K562 (cell line): ENCODE measurements around the gene KRT35. TPM values are rescaled to one million over a fixed set of nuclear protein-coding genes. Genes with fewer than 3 reads are reported as not detected.

Experiments
- ATAC-seq: fragments of 200-7000 bp; cut with Tn5 transposase; 3 replicates; pipeline ENCODE4 v1.9.1; 2020; ENCODE audit warnings: moderate library complexity
- BruUV-seq: library from RNA; stranded (reverse); fragments of 400-500 nt; replicated peaks from 2 replicates; lab custom pipeline; 2021; lab: Mats Ljungman, UMichigan
- CTCF ChIA-PET: fragments of 300-600 bp; formaldehyde crosslinking; extraction: SDS; loops from one replicate; lab custom pipeline; 2021; ENCODE audit warnings: low intra/inter-chr PET ratio; lab: Yijun Ruan, JAX
- POLR2A ChIA-PET: fragments of 300-600, 350-650 bp; sonication (Branson Sonifier 250); formaldehyde crosslinking; extraction: SDS; loops from one replicate; lab custom pipeline; 2021; ENCODE audit warnings: antibody characterized with exemption, inconsistent platforms; lab: Yijun Ruan, JAX
- DNase-seq, 4 experiments: peaks; one replicate each; pipeline versions ENCODE4 v3.0.0 to v3.0.0-alpha.2; 2011 to 2018; ENCODE audit warnings: low spot score in 3 of 4, mixed read lengths in 3 of 4; ENCODE audit errors: extremely low read depth in 1 of 4
- FAIRE-seq: peaks from 2 replicates; lab custom pipeline; 2011; peaks lifted over from hg19 to GRCh38; lab: Jason Lieb, UNC
- H2AFZ ChIP-seq: 2 replicates; pipeline ENCODE4 v1.6.0; 2011; ENCODE audit warnings: low read depth, low read length, control low read depth, inconsistent platforms
- H3K27ac ChIP-seq: fragments of 200-600 bp; 3 replicates; pipeline ENCODE4 v1.8.0; 2011; ENCODE audit warnings: low read depth, mild to moderate bottlenecking, control low read depth, inconsistent platforms, low read length, moderate library complexity, mixed read lengths; ENCODE audit errors: extremely low read depth
- H3K27me3 ChIP-seq, 2 experiments: fragments of 300-600 bp in 1 of 2; 2 replicates in 1 of 2; 3 replicates in 1 of 2; pipeline versions ENCODE4 v1.6.0 to v1.8.0; 2011; ENCODE audit warnings: inconsistent platforms in 2 of 2, low read length in 2 of 2, mild to moderate bottlenecking in 1 of 2, mixed read lengths in 1 of 2, moderate library complexity in 1 of 2; ENCODE audit not compliant: control insufficient read depth in 2 of 2, insufficient read depth in 2 of 2
- H3K36me3 ChIP-seq: fragments of 300-600 bp; 3 replicates; pipeline ENCODE4 v1.8.0; 2011; ENCODE audit warnings: mild to moderate bottlenecking, low read length, inconsistent platforms; ENCODE audit not compliant: control insufficient read depth, insufficient read depth
- H3K4me1 ChIP-seq, 2 experiments: fragments of 200-600 bp in 1 of 2; replicated peaks in 1 of 2; 2 replicates in 1 of 2; 3 replicates in 1 of 2; pipeline versions ENCODE4 v1.5.1 to v1.8.0; 2011; ENCODE audit warnings: inconsistent platforms in 2 of 2, low read length in 2 of 2, mild to moderate bottlenecking in 1 of 2, mixed read lengths in 1 of 2, moderate library complexity in 1 of 2; ENCODE audit not compliant: control insufficient read depth in 2 of 2, insufficient read depth in 2 of 2
- H3K4me2 ChIP-seq: 2 replicates; pipeline ENCODE4 v1.6.1; 2011; ENCODE audit warnings: low read length, control low read depth, inconsistent platforms, mixed read lengths; ENCODE audit not compliant: insufficient read depth
- H3K4me3 ChIP-seq: fragments of 200-600 bp; sonication (generic), shearing (Covaris generic); 2 replicates; pipeline ENCODE4 v1.5.1; 2016; ENCODE audit warnings: control low read depth, inconsistent platforms
- H3K79me2 ChIP-seq: fragments of 200-600 bp; 3 replicates; pipeline ENCODE4 v1.8.0; 2011; ENCODE audit warnings: low read length, inconsistent platforms; ENCODE audit not compliant: control insufficient read depth, insufficient read depth
- H3K9ac ChIP-seq, 2 experiments: 2 replicates each; pipeline versions ENCODE4 v1.6.0 to v1.6.1; 2011; ENCODE audit warnings: low read depth in 2 of 2, low read length in 2 of 2, control low read depth in 1 of 2, inconsistent platforms in 1 of 2, mild to moderate bottlenecking in 1 of 2, mixed read lengths in 1 of 2; ENCODE audit not compliant: insufficient read depth in 1 of 2
- H3K9me1 ChIP-seq: one replicate; pipeline ENCODE4 v1.6.0; 2011; ENCODE audit warnings: inconsistent platforms, mild to moderate bottlenecking, low read length, moderate library complexity; ENCODE audit not compliant: control insufficient read depth, insufficient read depth
- H3K9me3 ChIP-seq: replicated peaks from 2 replicates; pipeline ENCODE4 v1.5.1; 2011; ENCODE audit warnings: low read depth, low read length, inconsistent platforms; ENCODE audit not compliant: control insufficient read depth, insufficient read depth
- H4K20me1 ChIP-seq: replicated peaks from 2 replicates; pipeline ENCODE4 v1.6.1; 2011; ENCODE audit warnings: low read length, inconsistent platforms, mixed read lengths; ENCODE audit not compliant: control insufficient read depth, insufficient read depth
- NFIC ChIP-seq: fragments of 450-650 bp; IDR thresholded peaks from 2 replicates; pipeline ENCODE4 v1.6.1; 2017; ENCODE audit warnings: mild to moderate bottlenecking, inconsistent platforms
- NFIX ChIP-seq: fragments of 250-450 bp; sonication (Bioruptor Pico); IDR thresholded peaks from 2 replicates; pipeline ENCODE4 v1.4.0; 2020; ENCODE audit warnings: low read depth, mild to moderate bottlenecking, moderate library complexity
- WGBS: fragments of 100-300 bp; shearing (Covaris generic); methylation state at CpG from one replicate; pipeline ENCODE4 v1.1.6; 2016; ENCODE audit warnings: low coverage, mixed read lengths; ENCODE audit not compliant: insufficient coverage; ENCODE audit errors: missing lambda C conversion rate; 5-methylcytosine and 5-hydroxymethylcytosine counted together
- in situ Hi-C: fragments of 300-500 bp; cut with MboI; formaldehyde crosslinking; loops from 4 replicates; pipeline ENCODE4 v1.15.0; 2018; ENCODE audit warnings: inconsistent platforms, mixed read lengths
- intact Hi-C: fragments of 100-400 bp; cut with micrococcal nuclease; formaldehyde crosslinking; loops from 2 replicates; pipeline ENCODE4 v1.14.2; 2022
- polyA plus RNA-seq, 8 experiments: library from polyadenylated mRNA; depleted of rRNA in 4 of 8; stranded (reverse) in 5 of 8; unstranded in 3 of 8; fragments of >200 nt; fragmentation: Nextera tagmentation in 2 of 8; fragmentation: Illumina TruSeq in 1 of 8; extraction: Ambion mirVana in 2 of 8; extraction: Trizol in 1 of 8; gene quantifications; 2 replicates each; pipeline versions ENCODE4 v1.2.1 to v1.2.3, GENCODE V29; 2011 to 2014; ENCODE audit warnings: inconsistent platforms in 1 of 8, missing spikeins in 1 of 8
- total RNA-seq, 7 experiments: library from RNA; depleted of rRNA in 6 of 7; stranded (reverse); fragments of >200 nt in 6 of 7; fragmentation: Illumina TruSeq in 2 of 7; extraction: Trizol in 2 of 7; gene quantifications; 2 replicates each; pipeline versions ENCODE4 v1.2.1 to v1.2.3, GENCODE V29; 2011 to 2021; ENCODE audit warnings: low replicate concordance in 1 of 7
- TF ChIP-seq, protein P1 (sequence below): IDR thresholded peaks from 3 replicates; pipeline ENCODE4 v1.6.1; 2011; ENCODE audit warnings: borderline replicate concordance, mild to moderate bottlenecking, moderate library complexity; ENCODE audit not compliant: insufficient read length; ENCODE audit errors: extremely low read depth

Gene KRT35
- total and polyA plus RNA-seq, 9 of the 15 experiments (the other 6 are each of a cell fraction or from before 2014, with no cell fraction given): not detected

- no peak overlapping the region for H3K4me3 ChIP-seq
- no peaks in the 10 kb centered on the region for H3K27me3 ChIP-seq
- H3K36me3 ChIP-seq: no peaks in the 10 kb centered on the region
- H3K4me2 ChIP-seq: no peak overlapping the region
- H2AFZ ChIP-seq: no peak overlapping the region
- no peaks in the 10 kb centered on the region for H3K9me1 ChIP-seq
- peaks cover 37 to 44% of the 10 kb centered on the region in 2 experiments for H3K4me1 ChIP-seq
- 66% methylated on average over 5 of the region's 5 CpGs for WGBS
- no peaks in the 10 kb centered on the region for H4K20me1 ChIP-seq
- TF ChIP-seq, protein P1, sequence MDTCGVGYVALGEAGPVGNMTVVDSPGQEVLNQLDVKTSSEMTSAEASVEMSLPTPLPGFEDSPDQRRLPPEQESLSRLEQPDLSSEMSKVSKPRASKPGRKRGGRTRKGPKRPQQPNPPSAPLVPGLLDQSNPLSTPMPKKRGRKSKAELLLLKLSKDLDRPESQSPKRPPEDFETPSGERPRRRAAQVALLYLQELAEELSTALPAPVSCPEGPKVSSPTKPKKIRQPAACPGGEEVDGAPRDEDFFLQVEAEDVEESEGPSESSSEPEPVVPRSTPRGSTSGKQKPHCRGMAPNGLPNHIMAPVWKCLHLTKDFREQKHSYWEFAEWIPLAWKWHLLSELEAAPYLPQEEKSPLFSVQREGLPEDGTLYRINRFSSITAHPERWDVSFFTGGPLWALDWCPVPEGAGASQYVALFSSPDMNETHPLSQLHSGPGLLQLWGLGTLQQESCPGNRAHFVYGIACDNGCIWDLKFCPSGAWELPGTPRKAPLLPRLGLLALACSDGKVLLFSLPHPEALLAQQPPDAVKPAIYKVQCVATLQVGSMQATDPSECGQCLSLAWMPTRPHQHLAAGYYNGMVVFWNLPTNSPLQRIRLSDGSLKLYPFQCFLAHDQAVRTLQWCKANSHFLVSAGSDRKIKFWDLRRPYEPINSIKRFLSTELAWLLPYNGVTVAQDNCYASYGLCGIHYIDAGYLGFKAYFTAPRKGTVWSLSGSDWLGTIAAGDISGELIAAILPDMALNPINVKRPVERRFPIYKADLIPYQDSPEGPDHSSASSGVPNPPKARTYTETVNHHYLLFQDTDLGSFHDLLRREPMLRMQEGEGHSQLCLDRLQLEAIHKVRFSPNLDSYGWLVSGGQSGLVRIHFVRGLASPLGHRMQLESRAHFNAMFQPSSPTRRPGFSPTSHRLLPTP: no peak
- TF ChIP-seq NFIC: peak; percentile 77
- 0 out of 2 replicates have a peak, but pooled peaks have one; percentile 23 for TF ChIP-seq NFIX
- TF ChIP-seq, all 486 proteins: peak for 2
- FAIRE-seq: no peak
- ChIA-PET POLR2A (interaction anchor here (0.8 to 1.7 kb wide), 3 partner anchors 12 to 15 kb away, joined by 3 to 7 read pairs (median 5); partner anchors contain the start of gene KRT19), CTCF (no interaction called here)
- intact Hi-C loops (no loop called here), in situ Hi-C loops (no loop called here)
- ATAC-seq: no peak
- peak overlapping the region in 1 of 2 experiments; percentile 21; a peak in 1 of 4 replicates for H3K9ac ChIP-seq
- no peaks in the 10 kb centered on the region for H3K79me2 ChIP-seq
- H3K9me3 ChIP-seq: no peaks in the 10 kb centered on the region
- BruUV-seq: no TSS peak
- H3K27ac ChIP-seq: no peak overlapping the region
- no peak for DNase-seq
Observed at GRCh38 chr17:41513168-41513547, 32.2 kb upstream of the KRT35 start.
